Endometrial microvascular endothelial cells (primary cell): ENCODE results near the gene WDR4. TPM values are rescaled to one million over a fixed set of nuclear protein-coding genes. Genes with fewer than 3 reads are reported as not detected.
"Not testable (repeated sequence)": the region's sequence is repeated elsewhere in the genome, so short reads cannot be mapped to it uniquely, and the experiment has no call there.

Source experiments
- in situ Hi-C: cut with HindIII; loops from 2 replicates; pipeline ENCODE4 v1.10.0; 2017; ENCODE audit warnings: low sequenced_read_pairs, low pct_unique_long_range_greater_than_20kb; ENCODE audit errors: inconsistent ontology term
- total RNA-seq: library from RNA; depleted of rRNA; stranded (reverse); fragments of >200 nt; gene quantifications from one replicate; pipeline ENCODE4 v1.2.3, GENCODE V29; 2015; ENCODE audit errors: inconsistent ontology term

The WDR4 gene
- total RNA-seq, 1 donor from 2014 or later = 17.7 TPM

DNA sequence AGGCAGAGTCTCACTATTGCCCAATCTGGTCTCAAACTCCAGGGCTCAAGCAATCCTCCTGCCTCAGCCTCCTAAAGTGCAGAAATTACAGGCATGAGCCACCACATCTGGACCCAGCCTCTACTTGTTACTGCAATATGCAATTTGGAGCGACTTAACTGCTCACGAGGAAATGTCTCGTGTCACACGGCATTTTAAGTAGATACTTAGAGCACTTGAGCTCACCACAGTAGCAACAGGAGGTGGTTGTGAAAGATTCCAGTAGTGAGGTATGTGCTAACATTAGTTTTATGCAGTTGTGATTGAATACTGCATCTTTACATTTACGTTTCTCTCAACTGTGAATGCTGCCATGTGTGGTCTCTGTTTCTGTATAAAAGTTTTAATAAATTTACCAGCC, 8.0 kb upstream of the WDR4 start:
- in situ Hi-C loops = no loop called here

DNA sequence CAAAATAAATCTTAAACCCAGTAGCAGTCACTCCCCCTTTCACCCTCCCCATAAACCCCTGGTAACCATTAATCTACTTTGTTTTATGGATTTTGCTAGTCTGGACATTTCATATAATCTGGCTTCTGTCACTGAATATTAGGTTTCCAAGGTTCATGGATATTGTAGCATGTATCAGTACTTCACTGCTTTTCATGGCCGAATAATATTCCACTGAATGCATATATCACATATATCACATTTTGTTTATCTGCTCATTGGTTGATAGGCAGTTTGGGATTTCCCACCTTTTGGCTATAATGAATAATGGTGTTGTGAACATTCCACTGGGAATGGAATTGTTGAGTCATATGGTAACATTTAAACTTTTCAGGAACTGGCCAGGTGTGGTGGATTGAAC, 4.6 kb upstream of the WDR4 start:
- in situ Hi-C loops = no loop called here

DNA sequence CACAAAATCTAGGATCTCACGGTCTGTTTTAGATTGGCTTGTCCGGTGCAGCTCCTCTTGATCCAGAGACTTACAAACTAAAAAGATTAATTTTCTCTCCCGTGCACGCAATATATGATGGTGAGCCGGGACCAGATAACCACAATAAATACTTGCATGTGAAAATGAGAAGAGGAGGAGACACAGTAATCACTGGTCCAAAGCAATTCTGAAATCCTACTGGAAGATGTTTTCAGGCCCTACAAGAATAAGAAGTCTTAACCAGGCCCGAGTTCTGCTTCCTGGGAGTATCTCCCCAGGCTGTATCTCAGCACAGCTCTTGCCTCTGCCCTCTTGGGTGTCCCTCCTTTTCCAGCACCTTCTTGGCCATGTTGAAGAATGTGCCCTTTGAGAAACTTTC, 1.0 kb upstream of the WDR4 start:
- in situ Hi-C loops = no loop called here

DNA sequence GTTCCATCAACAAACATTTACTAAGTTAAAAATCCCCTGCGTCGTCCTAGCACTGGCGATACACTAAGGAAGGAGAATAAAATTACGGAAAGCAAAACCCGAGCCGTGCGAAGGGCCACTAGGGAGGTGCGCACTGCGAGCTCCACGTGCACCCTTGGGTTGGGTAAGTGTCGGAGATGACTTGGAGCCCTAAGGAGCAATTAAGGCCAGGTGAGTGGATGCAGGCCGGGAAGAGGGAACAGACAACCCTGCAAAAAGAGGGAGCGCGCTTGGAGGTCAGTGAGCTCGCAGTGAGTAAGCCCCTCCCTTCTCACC, 704 bp downstream of the WDR4 start:
- in situ Hi-C loops = no loop called here

DNA sequence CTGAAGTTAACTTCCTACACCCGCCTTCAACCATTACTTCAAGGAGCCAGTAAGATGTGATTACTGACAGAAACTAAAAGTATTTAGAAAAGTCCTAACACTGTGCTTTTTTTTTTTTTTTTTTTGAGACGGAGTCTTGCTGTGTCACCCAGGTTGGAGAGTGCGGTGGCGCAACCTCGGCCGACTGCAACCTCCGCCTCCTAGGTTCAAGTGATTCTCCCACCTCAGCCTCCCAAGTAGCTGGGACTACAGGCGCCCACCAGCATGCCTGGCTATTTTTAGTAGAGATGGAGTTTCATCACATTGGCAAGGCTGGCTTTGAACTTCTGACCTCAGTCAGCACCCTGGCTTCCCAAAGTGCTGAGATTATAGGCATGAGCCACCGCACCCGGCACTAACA, 3.5 kb downstream of the WDR4 start:
- in situ Hi-C loops = not testable (repeated sequence)

- in situ Hi-C loops = no loop called here
Observed at GRCh38 chr21:42873096-42873495, 6.2 kb downstream of the WDR4 start.

- in situ Hi-C loops = no loop called here
Observed at GRCh38 chr21:42868196-42868595, 11.1 kb downstream of the WDR4 start.

DNA sequence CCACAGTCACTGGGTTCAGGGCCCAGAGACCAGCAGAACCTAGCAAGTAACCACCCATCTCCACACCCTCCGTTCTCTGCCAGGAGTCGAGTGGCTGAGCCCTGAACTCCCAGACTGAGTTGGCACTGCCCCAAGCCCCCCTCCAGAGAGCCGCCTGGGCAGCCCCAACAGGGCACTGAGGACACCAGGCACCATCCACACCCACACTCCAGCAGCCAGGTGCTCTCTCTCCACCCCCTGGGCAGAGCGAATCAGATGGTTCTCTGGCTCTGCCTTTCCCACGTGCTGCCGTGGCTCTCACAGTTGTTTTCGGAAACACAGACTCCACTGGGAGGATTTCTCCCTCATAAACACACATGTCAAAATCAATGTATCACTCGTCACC, 13.6 kb downstream of the WDR4 start:
- in situ Hi-C loops = no loop called here

DNA sequence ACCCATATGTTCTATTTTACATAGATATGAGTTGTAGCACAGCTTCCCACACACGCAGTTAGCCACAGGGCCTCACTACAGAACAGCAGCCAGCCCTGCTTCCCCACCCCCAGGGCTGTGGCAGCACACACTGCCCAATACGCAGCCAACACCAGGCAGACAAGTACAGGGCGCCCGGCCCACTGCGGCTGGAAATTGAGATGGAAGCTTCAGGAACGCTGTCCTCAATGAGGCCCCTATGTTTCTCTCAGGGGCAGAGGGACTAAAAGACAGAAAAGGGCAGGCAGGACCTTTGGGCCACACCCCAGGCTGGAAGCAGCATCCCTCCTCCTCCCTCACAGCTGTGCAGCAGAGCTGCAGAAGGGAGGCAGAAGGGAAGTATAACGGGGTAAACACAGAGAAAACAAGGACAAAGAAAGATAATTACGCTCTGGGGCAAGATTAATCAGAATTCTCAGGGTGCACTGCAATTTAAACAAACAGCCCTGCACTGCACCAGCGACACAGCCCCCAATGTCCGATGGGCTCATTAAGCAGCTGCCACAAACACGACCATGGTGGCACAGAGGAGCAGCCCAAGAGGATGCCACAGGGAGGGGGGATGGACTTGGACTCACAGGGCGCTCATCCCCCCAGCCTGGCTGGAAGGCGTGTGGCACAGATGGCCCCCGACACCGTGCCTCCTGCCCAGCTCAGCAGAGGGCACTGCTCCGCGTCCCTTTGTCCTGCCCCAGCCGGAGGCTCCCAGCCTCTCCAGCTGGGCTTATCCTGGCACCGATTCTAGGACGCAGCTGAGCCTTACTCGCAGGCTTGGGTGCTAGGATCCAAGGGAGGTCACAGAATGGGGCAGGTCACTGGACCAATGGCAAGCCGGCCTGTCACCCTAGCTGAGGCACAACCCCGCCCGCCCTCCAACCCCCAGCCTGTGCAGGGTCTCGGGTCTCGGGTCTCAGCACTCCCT, 14.2 kb downstream of the WDR4 start:
- in situ Hi-C loops = no loop called here

DNA sequence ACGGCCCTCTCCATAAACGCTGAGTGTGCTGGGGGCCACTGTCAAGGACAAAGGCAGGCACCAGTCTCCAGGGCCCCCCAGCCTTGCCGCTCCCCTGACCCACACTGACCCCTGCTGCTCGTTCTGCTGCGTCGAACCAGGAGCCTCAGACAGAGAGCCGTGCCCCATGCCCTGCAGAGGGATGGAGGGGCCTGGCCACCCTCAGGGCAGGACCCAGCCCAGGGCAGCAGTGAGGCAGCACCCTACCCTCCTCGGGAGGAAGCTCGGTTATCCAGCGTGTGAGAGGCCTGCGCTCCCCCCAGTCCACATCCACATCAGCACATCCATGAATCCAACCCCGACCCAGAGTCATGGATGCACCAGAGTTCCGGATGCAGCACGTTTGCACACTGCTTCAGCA, 15.1 kb downstream of the WDR4 start:
- in situ Hi-C loops = no loop called here

DNA sequence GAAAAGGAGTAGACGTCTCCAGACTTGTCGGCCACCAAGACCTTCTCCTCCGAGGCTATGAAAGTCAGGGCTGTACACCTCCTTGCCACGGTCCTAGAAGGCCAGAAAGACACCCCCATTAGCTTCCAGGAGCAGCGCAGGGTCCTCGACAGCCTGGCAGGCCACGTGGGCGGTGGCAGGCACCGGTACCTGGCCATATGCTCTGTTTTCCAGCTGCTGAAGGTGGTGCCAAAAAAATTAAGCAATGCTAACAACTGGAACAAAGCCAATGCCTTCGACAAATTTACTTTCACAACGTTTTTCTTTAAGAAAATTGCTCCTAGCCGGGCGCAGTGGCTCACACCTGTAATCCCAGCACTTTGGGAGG, 15.9 kb downstream of the WDR4 start:
- in situ Hi-C loops = no loop called here

DNA sequence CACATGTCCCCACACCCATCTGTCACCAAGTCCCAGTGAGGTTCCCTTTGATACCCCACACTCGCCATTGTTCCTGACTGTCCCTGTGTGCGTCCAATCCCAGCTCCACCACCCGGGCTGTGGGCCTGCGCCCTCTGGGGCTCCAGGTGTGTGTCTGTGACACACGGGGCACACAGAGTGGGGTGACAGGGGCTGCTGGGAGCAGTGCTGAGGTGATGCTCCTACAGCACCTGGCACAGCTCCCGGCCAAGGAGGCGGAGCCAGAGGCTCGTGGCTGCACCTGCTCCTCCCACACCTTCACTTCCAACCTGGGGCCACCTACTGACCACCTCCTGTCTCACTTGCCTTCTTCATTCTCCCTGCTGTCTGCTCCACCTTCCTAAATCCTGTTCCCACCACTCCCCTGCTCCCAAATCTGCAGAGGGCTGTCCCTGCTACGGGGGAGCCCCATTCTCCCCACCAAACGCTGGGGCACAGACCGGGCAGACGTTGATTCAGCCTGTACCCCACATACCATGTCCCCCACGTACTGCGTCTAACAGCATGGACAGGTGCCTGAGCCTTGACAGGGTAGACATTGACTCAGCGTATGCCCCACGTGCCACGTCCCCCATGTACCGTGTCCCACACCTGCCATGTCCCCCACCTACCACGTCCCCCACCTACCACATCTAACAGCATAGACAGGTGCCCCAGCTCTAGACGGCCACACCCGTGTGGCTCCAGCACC, 16.4 kb downstream of the WDR4 start:
- in situ Hi-C loops = no loop called here

DNA sequence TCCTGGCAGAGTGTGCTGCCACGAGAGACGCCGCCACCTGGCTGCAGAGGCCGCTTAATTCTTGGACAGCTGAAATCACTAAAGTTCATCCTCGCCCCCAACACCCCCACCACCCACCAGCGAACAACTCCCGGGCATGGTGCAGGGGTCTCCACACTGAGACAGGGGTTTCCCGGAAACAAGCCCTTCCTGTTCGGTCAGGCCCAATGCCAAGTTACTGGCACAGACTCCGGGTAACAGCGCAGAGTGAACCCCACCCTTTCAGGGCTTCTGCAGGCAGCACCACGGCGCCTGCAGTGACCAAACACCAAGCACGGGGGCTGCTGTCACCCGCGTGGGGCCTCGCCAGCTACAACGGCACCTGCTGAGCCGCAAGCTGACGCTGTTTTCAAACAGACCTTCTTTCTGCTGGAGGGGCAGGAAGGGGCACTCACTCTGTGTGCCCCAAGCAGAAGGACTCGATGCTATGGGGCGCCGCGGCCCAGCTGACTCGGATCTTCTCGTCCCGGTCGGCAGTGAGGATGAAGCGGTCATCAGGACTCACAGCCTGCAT, 17.4 kb downstream of the WDR4 start:
- in situ Hi-C loops = no loop called here

- in situ Hi-C loops = no loop called here
Observed at GRCh38 chr21:42861311-42861847, 18.0 kb downstream of the WDR4 start.

GRCh38 chr21:42860345-42860744, 19.0 kb downstream of the WDR4 start:
- in situ Hi-C loops = no loop called here

GRCh38 chr21:42859891-42860230, 19.5 kb downstream of the WDR4 start:
- in situ Hi-C loops = no loop called here

DNA sequence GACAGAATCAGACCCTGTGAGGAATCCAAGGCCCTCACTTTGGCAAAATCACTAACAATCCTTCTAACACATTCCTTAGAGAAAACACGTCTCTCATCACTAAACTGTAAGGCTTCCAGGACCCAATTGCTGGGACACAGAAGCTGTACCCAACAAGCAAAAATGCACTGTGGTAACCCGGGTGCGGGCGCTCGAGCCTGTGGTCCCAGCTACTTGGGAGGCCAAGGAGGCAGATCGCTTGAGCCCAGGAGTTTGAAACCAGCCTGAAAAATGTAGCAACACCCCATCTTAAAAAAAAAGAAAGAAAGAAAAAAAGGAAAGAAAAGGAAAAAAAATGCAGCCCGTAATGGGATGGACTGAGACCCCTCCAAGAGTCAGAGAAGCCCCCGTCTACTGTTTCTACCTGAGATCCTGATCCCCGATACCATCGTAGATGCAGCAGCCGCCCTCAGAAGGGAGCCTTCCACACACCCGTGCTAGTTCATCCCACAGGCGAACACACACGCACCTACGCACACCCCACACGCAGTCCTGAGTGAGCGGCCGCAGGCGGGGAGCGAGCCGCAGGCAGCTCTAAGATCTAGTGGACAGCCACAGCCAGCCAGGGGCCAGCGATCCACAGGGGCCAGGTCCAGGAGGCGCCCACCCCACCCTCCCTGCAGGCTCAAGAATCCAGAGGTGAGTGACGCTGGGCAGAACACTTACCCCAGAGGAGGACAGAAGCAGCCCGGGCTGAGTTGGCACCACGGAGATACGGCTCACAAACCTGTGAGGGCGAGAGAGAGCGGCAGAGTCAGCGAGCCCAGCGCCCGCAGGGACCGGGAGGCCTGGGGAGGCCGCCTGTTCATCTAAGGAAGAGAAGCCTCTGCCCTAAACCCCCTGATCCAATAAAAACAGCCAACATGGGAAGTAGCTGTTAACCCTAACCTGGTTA, 20.1 kb downstream of the WDR4 start:
- in situ Hi-C loops = no loop called here

DNA sequence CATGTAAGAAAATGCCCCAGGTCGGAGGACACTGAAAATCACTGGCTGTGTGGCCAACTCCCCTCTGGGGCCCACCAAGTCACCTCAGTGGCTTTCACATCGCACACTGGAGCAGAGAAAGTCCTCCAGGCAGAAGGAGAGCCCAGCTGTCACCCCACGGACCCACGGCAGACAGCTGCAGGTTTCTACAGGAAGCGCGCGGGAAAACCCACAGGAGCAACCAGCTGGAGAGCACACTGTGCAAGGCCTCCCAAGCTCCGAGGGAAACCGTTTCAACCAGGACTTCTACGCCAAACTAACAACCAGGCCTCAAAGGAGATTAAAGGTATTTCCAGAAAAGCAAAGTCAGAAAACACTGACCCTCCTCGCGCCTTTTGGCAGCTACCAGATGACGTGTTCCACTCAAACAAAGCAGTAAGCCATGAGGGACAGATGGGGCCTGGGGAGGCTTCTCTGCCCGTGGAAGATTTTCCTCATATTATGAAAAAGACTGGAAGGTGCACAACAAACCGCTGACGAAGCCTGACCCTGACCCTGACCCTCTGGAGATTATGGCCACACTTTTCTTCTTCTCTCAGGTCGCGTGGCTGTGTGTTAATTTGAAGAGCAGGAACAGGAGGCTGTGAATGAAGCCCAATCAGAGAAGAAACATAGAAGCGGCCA, 21.0 kb downstream of the WDR4 start:
- in situ Hi-C loops = no loop called here

DNA sequence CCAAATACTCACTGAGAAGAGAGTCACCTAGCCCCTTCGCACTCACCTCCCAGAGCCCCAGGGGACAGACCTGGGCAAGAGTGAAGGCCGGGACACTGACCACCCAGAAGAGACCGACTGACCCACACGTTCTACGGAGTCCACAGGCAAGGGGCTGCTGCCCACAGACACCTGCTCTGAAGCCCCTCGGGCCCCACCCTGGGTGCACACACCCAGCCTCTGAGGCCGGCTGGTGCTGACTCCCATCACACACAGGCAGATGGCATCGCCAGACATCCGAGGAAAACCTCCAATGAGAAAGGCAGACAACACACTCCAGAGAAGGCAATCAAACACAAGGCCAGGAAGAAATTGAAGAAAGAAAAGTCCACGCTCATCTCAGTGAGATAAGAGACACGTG, 22.1 kb downstream of the WDR4 start:
- in situ Hi-C loops = no loop called here
